RWPE2 (cell line): Measurements from ENCODE around the gene ATXN7L1.

Experiments
- ATAC-seq: fragments of 200-7000 bp; cut with Tn5 transposase; 3 replicates; pipeline ENCODE4 v1.9.1; 2021; ENCODE audit warnings: low read depth
- DNase-seq: peaks from one replicate; pipeline ENCODE4 v3.0.0-alpha.2; 2020; ENCODE audit warnings: low spot score
- H3K27ac ChIP-seq: fragments of 450-650 bp; 2 replicates; pipeline ENCODE4 v1.5.1; 2017; ENCODE audit warnings: mild to moderate bottlenecking; ENCODE audit not compliant: poor library complexity, severe bottlenecking
- H3K27me3 ChIP-seq: fragments of 250-450 bp; sonication (Bioruptor Pico); 2 replicates; pipeline ENCODE4 v1.5.1; 2021; ENCODE audit warnings: mild to moderate bottlenecking, moderate library complexity; ENCODE audit not compliant: insufficient read depth, poor library complexity, severe bottlenecking
- H3K36me3 ChIP-seq: fragments of 250-450 bp; sonication (Bioruptor Pico); 2 replicates; pipeline ENCODE4 v1.5.1; 2020; ENCODE audit warnings: low read depth, mild to moderate bottlenecking, moderate library complexity
- H3K4me1 ChIP-seq: fragments of 250-450 bp; sonication (Bioruptor Pico); 2 replicates; pipeline ENCODE4 v1.5.1; 2021; ENCODE audit warnings: mild to moderate bottlenecking, moderate library complexity; ENCODE audit not compliant: insufficient read depth, poor library complexity, severe bottlenecking
- H3K4me3 ChIP-seq: fragments of 250-450 bp; sonication (Bioruptor Pico); 2 replicates; pipeline ENCODE4 v1.5.1; 2021; ENCODE audit warnings: mild to moderate bottlenecking, moderate library complexity; ENCODE audit not compliant: severe bottlenecking
- H3K9me3 ChIP-seq: fragments of 250-450 bp; sonication (Bioruptor Pico); 2 replicates; pipeline ENCODE4 v1.5.1; 2021; ENCODE audit warnings: mild to moderate bottlenecking, moderate library complexity; ENCODE audit not compliant: severe bottlenecking
- TF ChIP-seq, protein P1 (sequence below): fragments of 450-650 bp; IDR thresholded peaks from one replicate; pipeline ENCODE4 v1.5.1; 2017; ENCODE audit warnings: mild to moderate bottlenecking, moderate library complexity; ENCODE audit not compliant: poor library complexity, severe bottlenecking

Gene ATXN7L1

DNA sequence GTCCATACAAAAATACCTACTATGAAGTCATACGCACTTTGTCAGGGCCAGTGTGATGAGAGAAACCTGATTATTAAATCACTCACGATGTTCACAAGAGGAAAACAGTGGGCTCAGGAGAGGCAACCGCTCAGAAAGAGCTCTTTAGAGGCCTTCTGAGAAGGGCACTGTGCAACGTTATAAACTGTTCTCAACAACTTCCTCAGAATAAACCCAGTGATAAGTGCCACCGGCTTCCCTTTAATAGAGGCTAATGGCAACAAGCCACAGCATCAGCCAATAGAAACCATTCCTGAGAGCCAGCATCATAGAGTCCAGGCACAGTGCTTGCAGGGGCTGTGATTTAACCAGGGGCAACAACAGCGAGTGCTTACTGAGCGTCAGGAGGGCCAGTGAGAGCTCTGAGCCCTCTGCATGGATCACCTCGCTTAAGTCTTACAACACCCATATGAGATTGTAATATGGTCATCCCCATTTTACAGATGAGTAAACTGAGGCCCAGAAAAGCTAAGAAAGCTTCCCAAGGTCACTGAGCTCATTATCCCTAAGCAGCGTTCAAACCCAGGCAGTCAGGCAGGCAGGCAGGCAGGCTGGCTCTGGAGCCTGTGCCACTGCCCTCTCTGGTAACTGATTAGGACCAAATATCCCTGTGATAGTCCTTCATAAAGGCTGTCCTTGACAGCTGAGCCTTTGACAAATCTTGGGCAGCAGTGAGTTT, 30.9 kb upstream of the ATXN7L1 start:
- no peak for ATAC-seq
- no peak overlapping the region for H3K4me3 ChIP-seq
- H3K4me1 ChIP-seq: no peaks in the 10 kb centered on the region
- no peak overlapping the region for H3K27ac ChIP-seq
- DNase-seq: no peak
- no peaks in the 10 kb centered on the region for H3K9me3 ChIP-seq
- TF ChIP-seq, protein P1, sequence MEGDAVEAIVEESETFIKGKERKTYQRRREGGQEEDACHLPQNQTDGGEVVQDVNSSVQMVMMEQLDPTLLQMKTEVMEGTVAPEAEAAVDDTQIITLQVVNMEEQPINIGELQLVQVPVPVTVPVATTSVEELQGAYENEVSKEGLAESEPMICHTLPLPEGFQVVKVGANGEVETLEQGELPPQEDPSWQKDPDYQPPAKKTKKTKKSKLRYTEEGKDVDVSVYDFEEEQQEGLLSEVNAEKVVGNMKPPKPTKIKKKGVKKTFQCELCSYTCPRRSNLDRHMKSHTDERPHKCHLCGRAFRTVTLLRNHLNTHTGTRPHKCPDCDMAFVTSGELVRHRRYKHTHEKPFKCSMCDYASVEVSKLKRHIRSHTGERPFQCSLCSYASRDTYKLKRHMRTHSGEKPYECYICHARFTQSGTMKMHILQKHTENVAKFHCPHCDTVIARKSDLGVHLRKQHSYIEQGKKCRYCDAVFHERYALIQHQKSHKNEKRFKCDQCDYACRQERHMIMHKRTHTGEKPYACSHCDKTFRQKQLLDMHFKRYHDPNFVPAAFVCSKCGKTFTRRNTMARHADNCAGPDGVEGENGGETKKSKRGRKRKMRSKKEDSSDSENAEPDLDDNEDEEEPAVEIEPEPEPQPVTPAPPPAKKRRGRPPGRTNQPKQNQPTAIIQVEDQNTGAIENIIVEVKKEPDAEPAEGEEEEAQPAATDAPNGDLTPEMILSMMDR: no peak
- no peaks in the 10 kb centered on the region for H3K27me3 ChIP-seq
- H3K36me3 ChIP-seq: peaks cover 3% of the 10 kb centered on the region; the same call in 1 of the 2 replicates

DNA sequence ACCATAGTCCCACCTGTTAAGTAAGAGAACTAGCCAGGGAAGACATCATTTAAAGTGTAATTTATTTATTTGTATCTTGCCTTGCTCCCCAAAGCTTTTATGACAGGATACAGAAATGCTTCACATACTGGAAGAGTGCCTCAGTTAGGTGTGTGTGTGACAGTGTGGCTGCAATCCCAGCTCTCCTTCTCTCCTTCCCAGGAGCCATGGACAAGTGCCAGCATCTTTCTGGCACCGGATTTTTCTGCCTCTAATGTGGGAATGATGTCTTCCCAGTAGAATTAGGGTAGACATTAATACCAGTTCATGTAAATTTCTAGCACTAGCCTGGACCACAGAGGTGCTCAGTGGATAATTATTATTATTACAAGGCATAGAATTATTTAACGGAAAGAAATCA, 30.3 kb upstream of the ATXN7L1 start:
- H3K9me3 ChIP-seq: no peaks in the 10 kb centered on the region
- no peaks in the 10 kb centered on the region for H3K4me1 ChIP-seq
- no peak overlapping the region for H3K4me3 ChIP-seq
- DNase-seq: no peak
- TF ChIP-seq, protein P1: no peak
- no peaks in the 10 kb centered on the region for H3K27me3 ChIP-seq
- no peak overlapping the region for H3K27ac ChIP-seq
- peaks cover 3% of the 10 kb centered on the region; the same call in 1 of the 2 replicates for H3K36me3 ChIP-seq
- no peak for ATAC-seq

- DNase-seq: no peak
- Histone ChIP-seq H3K36me3 (peaks cover 2% of the 10 kb centered on the region; the same call in 1 of the 2 replicates), H3K4me1 (no peaks in the 10 kb centered on the region), H3K27ac (no peak overlapping the region), H3K4me3 (no peak overlapping the region), H3K9me3 (no peaks in the 10 kb centered on the region), H3K27me3 (no peaks in the 10 kb centered on the region)
- ATAC-seq: no peak
- TF ChIP-seq, protein P1: no peak
Observed at GRCh38 chr7:105905910-105906568, 29.6 kb upstream of the ATXN7L1 start.

DNA sequence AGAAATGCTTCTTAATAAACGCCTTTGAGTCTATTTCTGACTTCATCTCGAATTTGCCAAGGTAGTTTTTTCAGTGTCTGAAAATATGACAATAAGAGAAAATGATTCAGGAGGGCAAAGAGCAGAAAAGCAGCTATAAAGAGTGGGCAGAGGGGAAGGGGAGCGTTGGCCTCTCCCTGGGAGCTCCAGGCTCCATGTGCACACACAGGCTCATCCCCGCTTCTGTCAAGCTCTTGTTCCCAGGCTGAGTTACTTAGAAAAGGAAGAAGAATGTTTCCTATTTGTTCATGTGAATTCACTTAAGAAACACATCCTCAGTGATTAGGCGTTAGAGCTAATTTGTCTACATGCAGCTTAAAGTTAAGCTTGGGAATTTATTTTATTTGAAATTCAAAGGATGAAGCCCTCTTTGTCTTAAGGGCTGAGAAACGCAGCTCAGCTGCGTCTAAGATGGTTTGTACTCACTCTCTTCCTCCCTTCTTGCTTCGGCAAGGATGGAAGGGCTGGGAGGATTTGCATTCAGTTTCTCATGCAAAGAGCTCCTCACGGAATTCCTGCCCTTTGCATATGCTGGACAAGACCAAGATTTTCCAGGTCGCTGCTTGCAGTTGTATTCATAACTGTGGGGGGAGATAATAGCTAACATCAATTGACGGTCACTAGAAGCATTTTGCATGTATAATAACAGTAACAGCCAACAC, 29.0 kb upstream of the ATXN7L1 start:
- TF ChIP-seq, protein P1: no peak
- H3K36me3 ChIP-seq: no peaks in the 10 kb centered on the region
- no peak overlapping the region for H3K4me3 ChIP-seq
- no peaks in the 10 kb centered on the region for H3K27me3 ChIP-seq
- H3K9me3 ChIP-seq: no peaks in the 10 kb centered on the region
- H3K27ac ChIP-seq: no peak overlapping the region
- DNase-seq: no peak
- H3K4me1 ChIP-seq: no peaks in the 10 kb centered on the region
- ATAC-seq: no peak
